Lower leg skin (tissue), 4 donors: Measurements from ENCODE around the gene ACOX1. TPM values are rescaled to one million over a fixed set of nuclear protein-coding genes. Genes with fewer than 3 reads are reported as not detected.

Experiments
- DNase-seq, 2 donors: peaks; one replicate each; pipeline ENCODE4 v3.0.0-alpha.2; 2019; ENCODE audit warnings: low spot score in 2 of 2
- H3K4me3 ChIP-seq: fragments of 200-600 bp; sonication (generic); 2 replicates; pipeline ENCODE4 v1.5.1; 2017; ENCODE audit warnings: mild to moderate bottlenecking, low read depth; ENCODE audit not compliant: poor library complexity, severe bottlenecking
- CTCF ChIP-seq, 3 donors: fragments of 450-650 bp; IDR thresholded peaks; one replicate each; pipeline ENCODE4 v1.5.1; 2016; ENCODE audit warnings: antibody characterized with exemption in 3 of 3, mild to moderate bottlenecking in 3 of 3, moderate library complexity in 2 of 3
- POLR2A ChIP-seq, 2 donors: fragments of 450-650 bp; IDR thresholded peaks; one replicate each; pipeline ENCODE4 v1.6.1; 2016 to 2017; ENCODE audit warnings: antibody characterized with exemption in 2 of 2, mild to moderate bottlenecking in 1 of 2, moderate library complexity in 1 of 2
- WGBS, 2 donors: methylation state at CpG; one replicate each; pipeline ENCODE4 v1.1.5; 2018; 5-methylcytosine and 5-hydroxymethylcytosine counted together
- intact Hi-C: fragments of 100-400 bp; cut with DNase I; formaldehyde crosslinking; loops from one replicate; pipeline ENCODE4 v1.15.0; 2023; ENCODE audit warnings: low total_unique reads
- total RNA-seq, 4 donors: library from RNA; depleted of rRNA; stranded (reverse); fragments of >200 nt; gene quantifications; one replicate each; pipeline ENCODE4 v1.1.0, GENCODE V29; 2016

ACOX1 gene
- total RNA-seq, 4 donors from 2014 or later, result 71.2 to 102 (median 81.3) TPM

- 74 to 81% methylated on average over 13 to 19 of the region's 19 CpGs for WGBS, 2 donors
- TF ChIP-seq CTCF (IDR thresholded peaks at IDR 0.05), result no peak
- TF ChIP-seq POLR2A (IDR thresholded peaks at IDR 0.05), result no peak
- intact Hi-C loops, result no loop called here
- H3K4me3 ChIP-seq, result no peak overlapping the region
- no peak for DNase-seq
These were observed 55.7 kb downstream of the ACOX1 start for GRCh38 chr17:75922963-75923874.

- no peak overlapping the region for H3K4me3 ChIP-seq
- intact Hi-C loops, result no loop called here
- TF ChIP-seq CTCF (IDR thresholded peaks at IDR 0.05) (no peak), POLR2A (IDR thresholded peaks at IDR 0.05) (no peak)
- no peak for DNase-seq
- 83 to 88% methylated on average over 18 of the region's 18 CpGs for WGBS, 2 donors
These were observed 56.6 kb downstream of the ACOX1 start for GRCh38 chr17:75922173-75922961.

GRCh38 chr17:75921596-75921995, 57.4 kb downstream of the ACOX1 start:
- TF ChIP-seq POLR2A (IDR thresholded peaks at IDR 0.05) (no peak), CTCF (IDR thresholded peaks at IDR 0.05) (no peak)
- DNase-seq, result no peak
- WGBS, 2 donors, result 88 to 90% methylated on average over 9 to 15 of the region's 15 CpGs
- intact Hi-C loops, result no loop called here
- H3K4me3 ChIP-seq, result no peak overlapping the region

- 87% methylated on average over 11 of the region's 11 CpGs; no CpG with 5 or more reads in 1 of the 2 donors for WGBS, 2 donors
- TF ChIP-seq CTCF (IDR thresholded peaks at IDR 0.05) (no peak), POLR2A (IDR thresholded peaks at IDR 0.05) (no peak)
- H3K4me3 ChIP-seq, result no peak overlapping the region
- DNase-seq, result no peak
- intact Hi-C loops, result no loop called here
These were observed 58.9 kb downstream of the ACOX1 start for GRCh38 chr17:75920045-75920560.

GRCh38 chr17:75919611-75920010, 59.4 kb downstream of the ACOX1 start:
- WGBS, 2 donors, result 93 to 94% methylated on average over 21 to 22 of the region's 22 CpGs
- DNase-seq, result no peak
- intact Hi-C loops, result no loop called here
- no peak overlapping the region for H3K4me3 ChIP-seq
- no peak for TF ChIP-seq POLR2A (IDR thresholded peaks at IDR 0.05)
- no peak for TF ChIP-seq CTCF (IDR thresholded peaks at IDR 0.05)
